GM18505 (cell line): ENCODE measurements around the gene PLXNC1.

Source experiments
- ATAC-seq: cut with Tn5 transposase; IDR thresholded peaks from one replicate; pipeline ENCODE4 v1.9.1; 2021; ENCODE audit not compliant: unreplicated experiment
- POLR2A ChIP-seq: IDR thresholded peaks from 4 replicates; pipeline ENCODE4 v1.6.1; 2011; ENCODE audit warnings: borderline replicate concordance; ENCODE audit not compliant: insufficient read depth, insufficient read length; ENCODE audit errors: extremely low read depth

PLXNC1 gene

GRCh38 chr12:94220804-94221203 is 72.4 kb downstream of the PLXNC1 start:
- no peak for ATAC-seq

GRCh38 chr12:94222351-94223084 is 74.1 kb downstream of the PLXNC1 start:
- TF ChIP-seq POLR2A: no peak
- peak; percentile 56 for ATAC-seq

More at GRCh38 chr12:94220804-94221203, 72.4 kb downstream of the PLXNC1 start:
- no peak for TF ChIP-seq POLR2A

- TF ChIP-seq POLR2A: no peak
- no peak for ATAC-seq
Observed at GRCh38 chr12:94223842-94224241, 75.5 kb downstream of the PLXNC1 start.

- no peak for ATAC-seq
Observed at GRCh38 chr12:94225506-94225905, 77.1 kb downstream of the PLXNC1 start.

GRCh38 chr12:94225947-94226630 is 77.7 kb downstream of the PLXNC1 start:
- ATAC-seq: no peak
- TF ChIP-seq POLR2A: no peak

More at GRCh38 chr12:94225506-94225905, 77.1 kb downstream of the PLXNC1 start:
- TF ChIP-seq POLR2A: no peak

- TF ChIP-seq POLR2A: no peak
- no peak for ATAC-seq
Observed at GRCh38 chr12:94227066-94227465, 78.7 kb downstream of the PLXNC1 start.

GRCh38 chr12:94228488-94228907 is 80.1 kb downstream of the PLXNC1 start:
- TF ChIP-seq POLR2A: no peak
- ATAC-seq: no peak

GRCh38 chr12:94229902-94230301 is 81.5 kb downstream of the PLXNC1 start:
- ATAC-seq: no peak
- TF ChIP-seq POLR2A: no peak

GRCh38 chr12:94230357-94230905 is 82.1 kb downstream of the PLXNC1 start:
- TF ChIP-seq POLR2A: no peak
- peak; percentile 70 for ATAC-seq

GRCh38 chr12:94231709-94232108 is 83.3 kb downstream of the PLXNC1 start:
- TF ChIP-seq POLR2A: no peak
- ATAC-seq: no peak

- TF ChIP-seq POLR2A: no peak
- ATAC-seq: no peak
Observed at GRCh38 chr12:94235848-94236247, 87.5 kb downstream of the PLXNC1 start.

GRCh38 chr12:94239332-94239993 is 91.1 kb downstream of the PLXNC1 start:
- ATAC-seq: no peak
- no peak for TF ChIP-seq POLR2A

- peak; percentile 41 for TF ChIP-seq POLR2A
- ATAC-seq: peak; percentile 88
Observed at GRCh38 chr12:94240171-94240570, 91.8 kb downstream of the PLXNC1 start.
